ENCODE measurements around the gene RNASE9.
"Not testable (repeated sequence)": the region's sequence is repeated elsewhere in the genome, so short reads cannot be mapped to it uniquely, and the experiment has no call there.

Gene RNASE9

GRCh38 chr14:20512177-20512905, 48.5 kb downstream of the RNASE9 start:
- no CpG with 5 or more reads among the region's 7 CpGs for WGBS (ENCODE audit: extremely low coverage, insufficient coverage, insufficient read length)
- no peak overlapping the region for H3K4ac ChIP-seq (ENCODE audit: low read depth, low read length)

GRCh38 chr14:20508367-20508766, 52.5 kb downstream of the RNASE9 start:
- Histone ChIP-seq H2BK12ac (ENCODE audit: low read length) (no peak overlapping the region), H3K27me3 (ENCODE audit: insufficient read depth, low read length) (no peaks in the 10 kb centered on the region), H4K12ac (ENCODE audit: low read depth, low read length) (no peak overlapping the region), H3K79me1 (ENCODE audit: low read length) (no peaks in the 10 kb centered on the region), H3K4ac (ENCODE audit: low read depth, low read length) (no peak overlapping the region), H3K9me3 (ENCODE audit: insufficient read depth, low read depth, low read length) (no peaks in the 10 kb centered on the region), H3K79me2 (ENCODE audit: control insufficient read depth, insufficient read depth, low read length, poor library complexity) (no peaks in the 10 kb centered on the region), H2AFZ (ENCODE audit: insufficient read depth, low read length, poor library complexity) (no peak overlapping the region), H3K18ac (ENCODE audit: low read length) (no peak overlapping the region), H4K91ac (ENCODE audit: low read depth, low read length) (no peak overlapping the region), H3K14ac (ENCODE audit: low read length) (no peak overlapping the region), H2AK5ac (ENCODE audit: low read length) (no peak overlapping the region), H2BK120ac (ENCODE audit: insufficient read depth, low read length, poor library complexity) (no peak overlapping the region), H4K8ac (ENCODE audit: low read depth, low read length) (no peak overlapping the region), H3K4me2 (ENCODE audit: low read length) (no peak overlapping the region), H3K9ac (ENCODE audit: low read length) (no peak overlapping the region), H3K4me3 (ENCODE audit: low read depth, low read length) (no peak overlapping the region), H3K23ac (ENCODE audit: low read length) (no peak overlapping the region), H3K4me1 (ENCODE audit: control insufficient read depth in 1 of 2, insufficient read depth in 2 of 2, low read length in 2 of 2) (no peaks in the 10 kb centered on the region), H3K27ac (ENCODE audit: low read depth, low read length) (no peak overlapping the region), H2BK5ac (ENCODE audit: low read depth, low read length, poor library complexity) (no peak overlapping the region), H3K36me3 (ENCODE audit: control insufficient read depth in 1 of 2, insufficient read depth in 2 of 2, low read length in 2 of 2) (no peaks in the 10 kb centered on the region)
- WGBS (ENCODE audit: extremely low coverage, insufficient coverage, insufficient read length), result no CpG with 5 or more reads among the region's 8 CpGs
- DNase-seq, result no peak

More at GRCh38 chr14:20512177-20512905, 48.5 kb downstream of the RNASE9 start:
- Histone ChIP-seq H4K12ac (ENCODE audit: low read depth, low read length) (no peak overlapping the region), H3K9me3 (ENCODE audit: insufficient read depth, low read depth, low read length) (no peaks in the 10 kb centered on the region), H2BK120ac (ENCODE audit: insufficient read depth, low read length, poor library complexity) (no peak overlapping the region), H3K36me3 (ENCODE audit: control insufficient read depth in 1 of 2, insufficient read depth in 2 of 2, low read length in 2 of 2) (no peaks in the 10 kb centered on the region), H3K4me3 (ENCODE audit: low read depth, low read length) (no peak overlapping the region), H3K18ac (ENCODE audit: low read length) (no peak overlapping the region), H3K23ac (ENCODE audit: low read length) (no peak overlapping the region), H3K9ac (ENCODE audit: low read length) (no peak overlapping the region), H3K14ac (ENCODE audit: low read length) (no peak overlapping the region), H4K91ac (ENCODE audit: low read depth, low read length) (no peak overlapping the region), H3K4me2 (ENCODE audit: low read length) (no peak overlapping the region), H4K8ac (ENCODE audit: low read depth, low read length) (no peak overlapping the region), H3K4me1 (ENCODE audit: control insufficient read depth in 1 of 2, insufficient read depth in 2 of 2, low read length in 2 of 2) (no peaks in the 10 kb centered on the region), H2AFZ (ENCODE audit: insufficient read depth, low read length, poor library complexity) (no peak overlapping the region), H2AK5ac (ENCODE audit: low read length) (no peak overlapping the region), H2BK12ac (ENCODE audit: low read length) (no peak overlapping the region), H3K79me2 (ENCODE audit: control insufficient read depth, insufficient read depth, low read length, poor library complexity) (no peaks in the 10 kb centered on the region), H2BK5ac (ENCODE audit: low read depth, low read length, poor library complexity) (no peak overlapping the region), H3K27me3 (ENCODE audit: insufficient read depth, low read length) (no peaks in the 10 kb centered on the region), H3K27ac (ENCODE audit: low read depth, low read length) (no peak overlapping the region), H3K79me1 (ENCODE audit: low read length) (no peaks in the 10 kb centered on the region)
- peak in 1 of 2 donors; percentile 52 for DNase-seq

- H4K91ac ChIP-seq (ENCODE audit: low read depth, low read length); H3K79me2 ChIP-seq (ENCODE audit: control insufficient read depth, insufficient read depth, low read length, poor library complexity); H2BK120ac ChIP-seq (ENCODE audit: insufficient read depth, low read length, poor library complexity); H3K23ac ChIP-seq (ENCODE audit: low read length); H2AFZ ChIP-seq (ENCODE audit: insufficient read depth, low read length, poor library complexity); H2AK5ac ChIP-seq (ENCODE audit: low read length); H3K9me3 ChIP-seq (ENCODE audit: insufficient read depth, low read depth, low read length); H4K12ac ChIP-seq (ENCODE audit: low read depth, low read length); DNase-seq; H3K4me3 ChIP-seq (ENCODE audit: low read depth, low read length); H2BK5ac ChIP-seq (ENCODE audit: low read depth, low read length, poor library complexity); H3K27ac ChIP-seq (ENCODE audit: low read depth, low read length); H3K4me1 ChIP-seq (ENCODE audit: control insufficient read depth in 1 of 2, insufficient read depth in 2 of 2, low read length in 2 of 2); H3K14ac ChIP-seq (ENCODE audit: low read length); H3K9ac ChIP-seq (ENCODE audit: low read length); H3K79me1 ChIP-seq (ENCODE audit: low read length); H4K8ac ChIP-seq (ENCODE audit: low read depth, low read length); H3K18ac ChIP-seq (ENCODE audit: low read length); H3K4ac ChIP-seq (ENCODE audit: low read depth, low read length); H2BK12ac ChIP-seq (ENCODE audit: low read length); H3K36me3 ChIP-seq (ENCODE audit: control insufficient read depth in 1 of 2, insufficient read depth in 2 of 2, low read length in 2 of 2); H3K4me2 ChIP-seq (ENCODE audit: low read length); H3K27me3 ChIP-seq (ENCODE audit: insufficient read depth, low read length): not testable (repeated sequence)
- WGBS (ENCODE audit: extremely low coverage, insufficient coverage, insufficient read length), result no CpG with 5 or more reads among the region's 3 CpGs
Observed at GRCh38 chr14:20507537-20507936, 53.3 kb downstream of the RNASE9 start.

GRCh38 chr14:20506752-20507151, 54.1 kb downstream of the RNASE9 start:
- no CpG with 5 or more reads among the region's 30 CpGs for WGBS (ENCODE audit: extremely low coverage, insufficient coverage, insufficient read length)
- H2BK5ac ChIP-seq (ENCODE audit: low read depth, low read length, poor library complexity); H4K12ac ChIP-seq (ENCODE audit: low read depth, low read length); H2AFZ ChIP-seq (ENCODE audit: insufficient read depth, low read length, poor library complexity); H2AK5ac ChIP-seq (ENCODE audit: low read length); DNase-seq; H2BK12ac ChIP-seq (ENCODE audit: low read length); H3K23ac ChIP-seq (ENCODE audit: low read length); H3K14ac ChIP-seq (ENCODE audit: low read length); H3K27ac ChIP-seq (ENCODE audit: low read depth, low read length); H3K79me2 ChIP-seq (ENCODE audit: control insufficient read depth, insufficient read depth, low read length, poor library complexity); H2BK120ac ChIP-seq (ENCODE audit: insufficient read depth, low read length, poor library complexity); H3K4me1 ChIP-seq (ENCODE audit: control insufficient read depth in 1 of 2, insufficient read depth in 2 of 2, low read length in 2 of 2); H3K9me3 ChIP-seq (ENCODE audit: insufficient read depth, low read depth, low read length); H3K4ac ChIP-seq (ENCODE audit: low read depth, low read length); H3K4me3 ChIP-seq (ENCODE audit: low read depth, low read length); H4K8ac ChIP-seq (ENCODE audit: low read depth, low read length); H3K4me2 ChIP-seq (ENCODE audit: low read length); H3K36me3 ChIP-seq (ENCODE audit: control insufficient read depth in 1 of 2, insufficient read depth in 2 of 2, low read length in 2 of 2); H3K79me1 ChIP-seq (ENCODE audit: low read length); H3K9ac ChIP-seq (ENCODE audit: low read length); H3K27me3 ChIP-seq (ENCODE audit: insufficient read depth, low read length); H3K18ac ChIP-seq (ENCODE audit: low read length); H4K91ac ChIP-seq (ENCODE audit: low read depth, low read length): not testable (repeated sequence)
